HG02840 (cell line): ENCODE measurements around the gene RBBP8NL.
"Not testable (repeated sequence)": the region's sequence is repeated elsewhere in the genome, so short reads cannot be mapped to it uniquely, and the experiment has no call there.

Experiments
- ATAC-seq: cut with Tn5 transposase; IDR thresholded peaks from one replicate; pipeline ENCODE4 v1.9.1; 2021; ENCODE audit warnings: mild to moderate bottlenecking, moderate library complexity, moderate number of reproducible peaks; ENCODE audit not compliant: unreplicated experiment, low FRiP score

Gene RBBP8NL

GRCh38 chr20:62382306-62383198 is 44.8 kb downstream of the RBBP8NL start:
- ATAC-seq = no peak

GRCh38 chr20:62381842-62382241 is 45.5 kb downstream of the RBBP8NL start:
- ATAC-seq = no peak

GRCh38 chr20:62381202-62381797 is 46.0 kb downstream of the RBBP8NL start:
- ATAC-seq = no peak

GRCh38 chr20:62378215-62378614 is 49.1 kb downstream of the RBBP8NL start:
- no peak for ATAC-seq

GRCh38 chr20:62377615-62378178 is 49.6 kb downstream of the RBBP8NL start:
- ATAC-seq = no peak

- ATAC-seq = no peak
These were observed 50.3 kb downstream of the RBBP8NL start for GRCh38 chr20:62377064-62377461.

GRCh38 chr20:62376112-62377063 is 51.0 kb downstream of the RBBP8NL start:
- ATAC-seq = no peak

GRCh38 chr20:62374331-62375152 is 52.8 kb downstream of the RBBP8NL start:
- ATAC-seq = no peak

- ATAC-seq = not testable (repeated sequence)
These were observed 53.6 kb downstream of the RBBP8NL start for GRCh38 chr20:62373631-62374179.

GRCh38 chr20:62372042-62372993 is 55.0 kb downstream of the RBBP8NL start:
- no peak for ATAC-seq

GRCh38 chr20:62371588-62372041 is 55.7 kb downstream of the RBBP8NL start:
- no peak for ATAC-seq

- ATAC-seq = no peak
These were observed 56.3 kb downstream of the RBBP8NL start for GRCh38 chr20:62370807-62371587.

GRCh38 chr20:62370115-62370806 is 57.1 kb downstream of the RBBP8NL start:
- no peak for ATAC-seq

- no peak for ATAC-seq
These were observed 57.6 kb downstream of the RBBP8NL start for GRCh38 chr20:62369815-62370114.

- ATAC-seq = no peak
These were observed 58.1 kb downstream of the RBBP8NL start for GRCh38 chr20:62368976-62369814.

GRCh38 chr20:62368392-62368975 is 58.9 kb downstream of the RBBP8NL start:
- no peak for ATAC-seq
